Stimulated activated CD4-positive, alpha-beta T cell treated with anti-CD3 and anti-CD28 coated beads, Interleukin-1b, Interleukin-23, amount 100 ng/mL, for 48 hours (primary cell): ENCODE data around the gene GBP2.
"Not testable (repeated sequence)": the region's sequence is repeated elsewhere in the genome, so short reads cannot be mapped to it uniquely, and the experiment has no call there.

Experiments used
- DNase-seq: peaks from one replicate; pipeline ENCODE4 v3.0.0-alpha.2; 2020

Gene GBP2

GRCh38 chr1:89125240-89125912 is 538 bp downstream of the GBP2 start:
- DNase-seq: no peak

GRCh38 chr1:89121641-89122040 is 4.3 kb downstream of the GBP2 start:
- no peak for DNase-seq

GRCh38 chr1:89114662-89115061 is 11.3 kb downstream of the GBP2 start:
- no peak for DNase-seq

- DNase-seq: no peak
Observed at GRCh38 chr1:89112871-89113613, 12.9 kb downstream of the GBP2 start.

GRCh38 chr1:89104687-89105086 is 21.2 kb downstream of the GBP2 start:
- DNase-seq: no peak

- no peak for DNase-seq
Observed at GRCh38 chr1:89104147-89104546, 21.8 kb downstream of the GBP2 start.

- no peak for DNase-seq
Observed at GRCh38 chr1:89102021-89102420, 23.9 kb downstream of the GBP2 start.

- no peak for DNase-seq
Observed at GRCh38 chr1:89100412-89100811, 25.5 kb downstream of the GBP2 start.

- DNase-seq: no peak
Observed at GRCh38 chr1:89098857-89099256, 27.1 kb downstream of the GBP2 start.

GRCh38 chr1:89095737-89096136 is 30.2 kb downstream of the GBP2 start:
- no peak for DNase-seq

GRCh38 chr1:89089962-89090361 is 36.0 kb downstream of the GBP2 start:
- no peak for DNase-seq

GRCh38 chr1:89088572-89088971 is 37.3 kb downstream of the GBP2 start:
- no peak for DNase-seq

GRCh38 chr1:89087241-89087640 is 38.7 kb downstream of the GBP2 start:
- no peak for DNase-seq

- DNase-seq: no peak
Observed at GRCh38 chr1:89085781-89086180, 40.1 kb downstream of the GBP2 start.

GRCh38 chr1:89081005-89081404 is 44.9 kb downstream of the GBP2 start:
- DNase-seq: no peak

GRCh38 chr1:89080068-89080467 is 45.8 kb downstream of the GBP2 start:
- DNase-seq: not testable (repeated sequence)

GRCh38 chr1:89072466-89073065 is 53.3 kb downstream of the GBP2 start:
- DNase-seq: not testable (repeated sequence)

GRCh38 chr1:89070509-89070908 is 55.4 kb downstream of the GBP2 start:
- no peak for DNase-seq

- DNase-seq: no peak
Observed at GRCh38 chr1:89069951-89070350, 56.0 kb downstream of the GBP2 start.

GRCh38 chr1:89068291-89068690 is 57.6 kb downstream of the GBP2 start:
- no peak for DNase-seq

- no peak for DNase-seq
Observed at GRCh38 chr1:89065079-89065868, 60.6 kb downstream of the GBP2 start, which contains the start of gene GBP1. GBP1 (minus strand) TSS chr1:89065208; CDS start chr1:89063234, 1,974 bp downstream.

GRCh38 chr1:89064632-89065031 is 61.3 kb downstream of the GBP2 start:
- no peak for DNase-seq

- no peak for DNase-seq
Observed at GRCh38 chr1:89063094-89063493, 62.8 kb downstream of the GBP2 start.
